ENCODE measurements around the gene ROBO2.

The ROBO2 gene

DNA sequence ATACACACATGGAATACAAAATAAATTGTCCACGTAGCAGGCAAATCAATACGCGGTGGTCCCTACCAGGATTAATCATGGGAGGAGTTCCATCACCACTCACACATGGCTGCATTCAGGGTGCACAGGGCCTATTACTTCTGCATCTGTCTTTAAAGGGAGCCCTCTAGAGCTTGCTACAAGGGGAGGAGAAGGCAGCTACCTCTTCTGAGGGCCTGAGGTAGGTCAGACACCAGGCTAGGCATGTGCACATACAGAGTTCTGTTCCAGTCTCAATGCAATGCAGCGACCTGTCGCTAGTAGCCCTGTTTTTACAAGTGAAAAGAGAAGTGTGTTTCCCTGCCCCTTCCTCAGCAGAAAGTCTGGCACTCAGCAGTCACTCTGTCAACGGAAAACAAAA lies 102.7 kb downstream of the ROBO2 start:
- DNase-seq (ENCODE audit: insufficient read length, low spot score): no peak
- TF ChIP-seq, protein P1, sequence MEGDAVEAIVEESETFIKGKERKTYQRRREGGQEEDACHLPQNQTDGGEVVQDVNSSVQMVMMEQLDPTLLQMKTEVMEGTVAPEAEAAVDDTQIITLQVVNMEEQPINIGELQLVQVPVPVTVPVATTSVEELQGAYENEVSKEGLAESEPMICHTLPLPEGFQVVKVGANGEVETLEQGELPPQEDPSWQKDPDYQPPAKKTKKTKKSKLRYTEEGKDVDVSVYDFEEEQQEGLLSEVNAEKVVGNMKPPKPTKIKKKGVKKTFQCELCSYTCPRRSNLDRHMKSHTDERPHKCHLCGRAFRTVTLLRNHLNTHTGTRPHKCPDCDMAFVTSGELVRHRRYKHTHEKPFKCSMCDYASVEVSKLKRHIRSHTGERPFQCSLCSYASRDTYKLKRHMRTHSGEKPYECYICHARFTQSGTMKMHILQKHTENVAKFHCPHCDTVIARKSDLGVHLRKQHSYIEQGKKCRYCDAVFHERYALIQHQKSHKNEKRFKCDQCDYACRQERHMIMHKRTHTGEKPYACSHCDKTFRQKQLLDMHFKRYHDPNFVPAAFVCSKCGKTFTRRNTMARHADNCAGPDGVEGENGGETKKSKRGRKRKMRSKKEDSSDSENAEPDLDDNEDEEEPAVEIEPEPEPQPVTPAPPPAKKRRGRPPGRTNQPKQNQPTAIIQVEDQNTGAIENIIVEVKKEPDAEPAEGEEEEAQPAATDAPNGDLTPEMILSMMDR (IDR thresholded peaks at IDR 0.05; ENCODE audit: insufficient read depth, missing control alignments): no peak
- FAIRE-seq: no peak

GRCh38 chr3:77146004-77146403 lies 106.1 kb downstream of the ROBO2 start:
- TF ChIP-seq, protein P1 (IDR thresholded peaks at IDR 0.05; ENCODE audit: insufficient read depth, missing control alignments): no peak
- FAIRE-seq (no peak), DNase-seq (ENCODE audit: insufficient read length, low spot score) (no peak)

- no peak for FAIRE-seq
- DNase-seq (ENCODE audit: insufficient read length, low spot score): no peak
- TF ChIP-seq, protein P1 (IDR thresholded peaks at IDR 0.05; ENCODE audit: insufficient read depth, missing control alignments): no peak
Measured at GRCh38 chr3:77147836-77148578, 108.1 kb downstream of the ROBO2 start.

GRCh38 chr3:77149382-77149781 lies 109.5 kb downstream of the ROBO2 start:
- no peak for FAIRE-seq
- DNase-seq (ENCODE audit: insufficient read length, low spot score): no peak
- TF ChIP-seq, protein P1 (IDR thresholded peaks at IDR 0.05; ENCODE audit: insufficient read depth, missing control alignments): no peak

GRCh38 chr3:77150028-77150427 lies 110.1 kb downstream of the ROBO2 start:
- DNase-seq (ENCODE audit: insufficient read length, low spot score): no peak
- TF ChIP-seq, protein P1 (IDR thresholded peaks at IDR 0.05; ENCODE audit: insufficient read depth, missing control alignments): no peak
- no peak for FAIRE-seq

- FAIRE-seq (no peak), DNase-seq (ENCODE audit: insufficient read length, low spot score) (no peak)
- TF ChIP-seq, protein P1 (IDR thresholded peaks at IDR 0.05; ENCODE audit: insufficient read depth, missing control alignments): no peak
Measured at GRCh38 chr3:77150759-77151158, 110.9 kb downstream of the ROBO2 start.

Measured in D721Med (cell line).